Vagina (tissue), 2 donors: ENCODE data around the gene ARFIP1. TPM values are rescaled to one million over a fixed set of nuclear protein-coding genes. Genes with fewer than 3 reads are reported as not detected.

Experiments used
- DNase-seq, 2 donors: peaks; one replicate each; pipeline ENCODE4 v3.0.0-alpha.2; 2017; ENCODE audit errors: extremely low spot score in 2 of 2
- H3K27ac ChIP-seq: fragments of 200-600 bp; sonication (generic); one replicate; pipeline ENCODE4 v1.5.1; 2019
- H3K27me3 ChIP-seq: fragments of 200-600 bp; sonication (generic); one replicate; pipeline ENCODE4 v1.5.1; 2019
- H3K36me3 ChIP-seq, 2 donors: fragments of 200-600 bp; sonication (generic); one replicate each; pipeline ENCODE4 v1.5.1; 2017 to 2019
- H3K4me1 ChIP-seq: fragments of 200-600 bp; sonication (generic); one replicate; pipeline ENCODE4 v1.5.1; 2019
- H3K4me3 ChIP-seq, 2 donors: fragments of 200-600 bp; sonication (generic); 1 replicate in 1 of 2; 2 replicates in 1 of 2; pipeline ENCODE4 v1.5.1; 2016 to 2019
- H3K9me3 ChIP-seq: fragments of 200-600 bp; sonication (generic); one replicate; pipeline ENCODE4 v1.5.1; 2019
- CTCF ChIP-seq, 3 experiments: fragments of 450-650 bp in 2 of 3; fragments of 200-600 bp in 1 of 3; sonication (generic) in 1 of 3; IDR thresholded peaks; one replicate each; pipeline ENCODE4 v1.5.1; 2017 to 2019; ENCODE audit warnings: antibody characterized with exemption in 3 of 3, mild to moderate bottlenecking in 2 of 3, moderate library complexity in 2 of 3
- POLR2A ChIP-seq, 2 donors: fragments of 450-650 bp; IDR thresholded peaks; one replicate each; pipeline ENCODE4 v1.6.1; 2017; ENCODE audit warnings: antibody characterized with exemption in 2 of 2, mild to moderate bottlenecking in 2 of 2, moderate library complexity in 2 of 2
- POLR2AphosphoS5 ChIP-seq, 2 donors: sonication (generic); formaldehyde crosslinking; IDR thresholded peaks; one replicate each; pipeline ENCODE4 v1.9.0; 2017; ENCODE audit warnings: antibody characterized with exemption in 2 of 2, mild to moderate bottlenecking in 2 of 2, low read depth in 1 of 2; ENCODE audit not compliant: insufficient read depth in 1 of 2
- intact Hi-C: fragments of 100-400 bp; cut with DNase I; formaldehyde crosslinking; loops from one replicate; pipeline ENCODE4 v1.15.1; 2023
- total RNA-seq: library from RNA; depleted of rRNA; stranded (reverse); fragments of >200 nt; gene quantifications from one replicate; pipeline ENCODE4 v1.2.3, GENCODE V29; 2016

Gene ARFIP1
- total RNA-seq, 1 donor from 2014 or later, result 19.4 TPM

GRCh38 chr4:152946446-152946845 is 166.7 kb downstream of the ARFIP1 start:
- no peaks in the 10 kb centered on the region for H3K9me3 ChIP-seq
- intact Hi-C loops, result no loop called here
- H3K27ac ChIP-seq, result no peak overlapping the region
- TF ChIP-seq POLR2A (IDR thresholded peaks at IDR 0.05) (no peak), CTCF (IDR thresholded peaks at IDR 0.05) (no peak), POLR2AphosphoS5 (IDR thresholded peaks at IDR 0.05; ENCODE audit: insufficient read depth in 1 of 2, low read depth in 1 of 2) (no peak)
- peak in 1 of 2 donors; percentile 22 for DNase-seq
- no peaks in the 10 kb centered on the region for H3K36me3 ChIP-seq
- H3K4me3 ChIP-seq, result no peak overlapping the region
- H3K4me1 ChIP-seq, result peaks cover 20% of the 10 kb centered on the region
- H3K27me3 ChIP-seq, result no peaks in the 10 kb centered on the region

DNA sequence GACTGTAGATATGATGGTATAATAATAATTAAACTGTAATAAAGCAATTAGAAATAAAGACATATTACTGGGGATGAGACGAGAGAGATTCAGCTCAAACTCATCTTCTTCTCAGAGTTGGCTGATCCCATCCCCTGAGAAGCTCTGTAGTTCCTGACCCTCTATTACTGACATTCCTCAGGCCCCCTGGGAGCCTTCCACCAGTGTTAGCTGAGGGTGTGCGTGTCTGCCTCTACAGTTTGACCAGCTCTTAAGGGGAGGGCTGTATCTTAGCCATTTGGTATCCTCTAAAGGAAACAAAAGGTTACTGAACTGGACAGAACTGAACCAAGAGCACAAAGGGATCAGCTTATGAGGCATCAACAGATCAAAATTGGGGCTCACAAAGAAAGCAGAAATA is 167.6 kb downstream of the ARFIP1 start:
- peaks cover 20% of the 10 kb centered on the region for H3K4me1 ChIP-seq
- H3K27me3 ChIP-seq, result no peaks in the 10 kb centered on the region
- no peaks in the 10 kb centered on the region for H3K36me3 ChIP-seq
- no peak for TF ChIP-seq CTCF (IDR thresholded peaks at IDR 0.05)
- TF ChIP-seq POLR2AphosphoS5 (IDR thresholded peaks at IDR 0.05; ENCODE audit: insufficient read depth in 1 of 2, low read depth in 1 of 2), result no peak
- no peak for TF ChIP-seq POLR2A (IDR thresholded peaks at IDR 0.05)
- H3K9me3 ChIP-seq, result no peaks in the 10 kb centered on the region
- no peak overlapping the region for H3K27ac ChIP-seq
- intact Hi-C loops, result no loop called here
- DNase-seq, result peak in 1 of 2 donors; percentile 37
- no peak overlapping the region for H3K4me3 ChIP-seq

DNA sequence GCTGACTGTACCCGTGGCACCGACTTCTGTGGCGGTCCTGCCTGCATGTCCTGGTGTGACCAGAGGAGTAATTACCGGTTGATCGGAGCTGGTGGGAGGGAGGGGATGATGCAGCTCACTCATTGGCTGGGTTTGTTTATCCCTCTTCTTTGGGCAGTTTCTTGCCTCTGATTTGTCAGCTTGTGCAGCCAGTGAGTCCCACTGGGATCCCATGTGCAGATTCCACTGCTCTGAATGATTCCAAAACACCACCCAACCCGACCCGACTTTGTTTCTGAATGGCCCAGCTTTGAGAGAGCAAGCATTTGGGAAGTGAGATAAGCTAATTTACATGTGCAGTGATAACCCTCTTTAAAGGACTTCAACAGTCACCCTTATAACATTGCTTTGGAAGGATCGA is 170.2 kb downstream of the ARFIP1 start:
- TF ChIP-seq POLR2AphosphoS5 (IDR thresholded peaks at IDR 0.05; ENCODE audit: insufficient read depth in 1 of 2, low read depth in 1 of 2) (no peak), CTCF (IDR thresholded peaks at IDR 0.05) (no peak), POLR2A (IDR thresholded peaks at IDR 0.05) (no peak)
- no peaks in the 10 kb centered on the region for H3K9me3 ChIP-seq
- intact Hi-C loops, result no loop called here
- H3K27me3 ChIP-seq, result no peaks in the 10 kb centered on the region
- H3K27ac ChIP-seq, result no peak overlapping the region
- no peaks in the 10 kb centered on the region for H3K36me3 ChIP-seq
- peak in 1 of 2 donors; percentile 44 for DNase-seq
- no peak overlapping the region for H3K4me3 ChIP-seq
- H3K4me1 ChIP-seq, result peaks cover 9% of the 10 kb centered on the region

DNA sequence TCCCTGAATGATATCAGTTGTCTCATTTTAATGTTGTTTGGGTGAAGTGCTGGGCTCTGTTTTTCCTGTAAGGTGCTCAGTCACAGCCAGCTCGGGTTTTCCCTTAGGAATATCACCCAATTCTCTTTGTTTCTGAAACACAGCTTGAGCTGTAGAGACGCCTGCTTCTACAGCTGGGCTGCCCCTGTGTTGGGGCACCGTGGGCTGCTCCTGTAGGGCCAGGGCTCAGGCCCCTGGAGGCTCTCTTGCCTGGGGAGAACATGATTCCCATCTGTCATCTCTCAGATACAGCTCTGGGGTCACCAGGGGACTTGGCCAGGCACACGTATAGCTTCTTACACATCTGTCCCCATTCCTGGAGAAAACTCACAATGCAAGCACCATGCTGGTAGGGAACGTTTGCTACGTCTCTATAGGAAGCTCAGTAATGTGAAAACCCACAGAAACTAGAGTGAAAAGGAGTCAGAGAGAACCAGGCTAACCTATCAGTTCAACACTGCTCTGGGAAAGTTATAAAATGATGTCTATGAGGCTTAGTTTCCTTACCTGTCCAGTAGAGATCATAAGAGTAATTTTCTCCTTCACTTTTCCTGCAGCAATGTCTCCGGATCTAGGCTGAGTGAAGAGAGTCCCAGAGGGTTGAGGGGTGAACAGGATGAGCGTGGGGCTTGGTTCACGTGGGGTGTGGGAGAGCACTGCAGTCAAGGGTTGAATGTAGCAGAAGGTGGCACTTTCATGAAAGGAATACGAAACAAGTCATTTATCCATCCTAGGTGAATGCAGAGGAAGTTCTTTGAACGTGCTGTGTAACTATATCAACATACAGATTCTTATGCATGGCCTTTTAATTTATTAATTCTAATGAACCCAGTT is 170.9 kb downstream of the ARFIP1 start:
- no peak for TF ChIP-seq POLR2AphosphoS5 (IDR thresholded peaks at IDR 0.05; ENCODE audit: insufficient read depth in 1 of 2, low read depth in 1 of 2)
- TF ChIP-seq POLR2A (IDR thresholded peaks at IDR 0.05), result no peak
- TF ChIP-seq CTCF (IDR thresholded peaks at IDR 0.05), result no peak
- peaks cover 8% of the 10 kb centered on the region for H3K4me1 ChIP-seq
- no peaks in the 10 kb centered on the region for H3K9me3 ChIP-seq
- DNase-seq, result peak in 1 of 2 donors; percentile 44
- no peaks in the 10 kb centered on the region for H3K36me3 ChIP-seq
- H3K4me3 ChIP-seq, result no peak overlapping the region
- no peak overlapping the region for H3K27ac ChIP-seq
- H3K27me3 ChIP-seq, result no peaks in the 10 kb centered on the region
- intact Hi-C loops, result no loop called here

- Histone ChIP-seq H3K27me3 (no peaks in the 10 kb centered on the region), H3K27ac (no peak overlapping the region), H3K36me3 (no peaks in the 10 kb centered on the region), H3K9me3 (no peaks in the 10 kb centered on the region), H3K4me3 (no peak overlapping the region), H3K4me1 (peaks cover 5% of the 10 kb centered on the region)
- intact Hi-C loops, result no loop called here
- no peak for DNase-seq
- no peak for TF ChIP-seq CTCF (IDR thresholded peaks at IDR 0.05)
- no peak for TF ChIP-seq POLR2A (IDR thresholded peaks at IDR 0.05)
- TF ChIP-seq POLR2AphosphoS5 (IDR thresholded peaks at IDR 0.05; ENCODE audit: insufficient read depth in 1 of 2, low read depth in 1 of 2), result no peak
These were observed 171.6 kb downstream of the ARFIP1 start for GRCh38 chr4:152951348-152951747.
